NK-92 (cell line): ENCODE measurements around the gene NUAK1.

Source experiments
- DNase-seq: peaks from one replicate; lab custom pipeline; 2025; ENCODE audit not compliant: unreplicated experiment; lab: John Stamatoyannopoulos, UW

The NUAK1 gene

DNA sequence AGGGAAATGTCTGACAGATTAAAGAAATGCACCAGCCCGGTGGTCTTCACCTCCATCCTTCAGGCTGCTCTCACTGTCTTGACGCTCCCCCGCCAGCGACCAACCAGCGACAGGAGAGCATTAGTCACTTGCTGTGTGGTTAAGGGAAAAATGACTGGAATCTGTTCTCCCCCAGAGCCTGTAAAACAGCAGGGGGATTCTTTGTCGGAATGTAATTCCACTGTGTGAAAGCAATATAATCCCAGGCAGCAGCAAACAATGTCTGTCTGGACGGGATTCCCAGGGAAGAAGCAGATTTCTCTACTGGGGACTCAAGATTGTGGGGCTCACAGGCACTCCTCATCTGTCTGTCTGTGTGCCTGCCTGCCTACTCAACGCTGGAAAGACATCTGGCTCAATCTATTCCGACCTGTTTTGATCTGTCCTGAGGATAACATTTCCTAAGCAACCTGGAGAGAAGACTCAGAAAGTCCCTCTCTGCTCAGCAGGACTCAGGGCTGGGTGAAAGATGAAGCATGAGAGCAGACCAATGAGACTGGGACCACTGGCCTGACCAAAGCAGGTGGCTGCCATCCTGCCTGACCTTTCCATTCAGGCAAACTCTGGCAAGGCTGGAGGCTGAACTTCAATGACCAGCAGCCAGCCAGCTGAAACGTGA, 54.6 kb downstream of the NUAK1 start:
- no peak for DNase-seq

DNA sequence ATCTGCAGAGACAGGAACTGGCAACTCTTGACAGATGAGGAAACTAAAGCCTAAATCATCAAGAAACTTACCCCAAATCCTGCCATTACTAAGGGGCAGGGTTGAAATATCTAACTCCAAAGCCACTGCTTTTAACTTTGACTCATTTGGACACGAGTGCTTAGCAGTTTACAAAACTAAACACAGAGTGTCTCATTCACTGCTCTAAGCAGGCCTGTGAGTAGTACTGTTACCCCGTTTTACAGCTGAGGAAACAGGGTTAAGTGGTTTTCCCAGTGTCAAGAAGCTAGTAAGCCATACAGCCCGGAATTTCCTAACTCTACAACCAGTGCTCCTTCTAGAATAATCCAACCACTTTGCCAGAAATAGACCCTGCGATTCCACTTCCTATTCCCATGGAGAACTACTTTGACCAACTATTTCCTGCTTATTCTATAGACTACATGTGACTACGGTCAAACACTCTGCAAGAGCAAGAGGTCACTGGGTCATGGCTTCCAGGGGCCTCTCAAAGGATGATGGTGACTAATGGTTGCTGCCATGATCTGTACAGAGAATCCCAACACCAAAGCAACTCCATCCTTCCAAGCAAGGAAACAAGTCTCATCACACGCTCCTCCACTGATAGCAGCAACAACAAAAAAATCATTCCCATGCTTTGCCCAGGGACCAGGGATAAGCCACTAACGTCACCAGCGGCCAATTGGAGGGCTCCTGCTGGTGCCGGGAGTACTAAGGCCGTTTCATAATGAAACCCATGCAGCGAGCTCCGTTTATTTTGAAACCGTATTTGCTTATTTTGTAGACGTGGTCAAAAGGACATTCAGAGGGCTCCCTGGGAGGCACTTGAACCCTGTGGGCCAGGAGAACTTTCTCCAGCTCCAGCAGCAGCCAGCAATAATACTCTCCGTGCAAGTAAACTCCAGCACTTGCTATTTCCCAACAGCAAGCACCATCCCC, 56.3 kb downstream of the NUAK1 start:
- DNase-seq: no peak

DNA sequence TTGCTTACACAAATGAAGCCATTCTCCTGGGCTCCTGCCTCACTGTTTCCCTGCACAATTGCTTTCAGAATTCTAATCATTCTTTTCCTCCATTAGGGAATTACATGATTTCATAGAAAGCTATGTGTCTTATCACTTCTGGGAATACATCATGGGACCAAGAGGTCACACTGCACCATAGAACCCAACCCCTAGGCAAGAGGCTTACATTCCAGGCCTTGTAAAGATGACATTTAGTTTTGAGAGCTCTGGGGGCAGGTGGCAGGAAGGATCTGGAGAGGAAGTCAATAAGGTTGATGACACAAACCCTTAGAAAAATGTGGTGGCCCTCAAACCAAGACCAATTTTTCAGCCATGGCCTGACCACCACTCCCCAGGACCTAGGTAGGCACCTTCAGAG, 57.1 kb downstream of the NUAK1 start:
- DNase-seq: no peak

DNA sequence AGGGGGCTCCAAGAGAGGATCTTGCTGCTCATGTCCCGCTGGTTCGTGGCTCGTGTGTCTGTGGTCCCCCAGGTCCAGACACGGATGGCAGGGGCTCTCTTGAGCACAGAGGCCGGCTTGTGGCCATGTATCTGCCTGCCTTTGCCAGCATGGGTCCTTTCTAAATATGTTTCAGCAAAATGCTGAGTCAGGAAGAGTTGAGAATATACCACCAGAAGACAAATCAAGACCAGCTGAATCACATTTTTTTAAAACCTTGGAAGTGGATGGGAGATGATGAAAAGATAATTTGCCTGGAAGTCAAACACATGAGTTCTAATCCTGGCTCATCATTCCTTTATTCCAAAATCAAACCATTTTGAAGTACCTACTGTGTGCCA, 58.0 kb downstream of the NUAK1 start:
- no peak for DNase-seq

DNA sequence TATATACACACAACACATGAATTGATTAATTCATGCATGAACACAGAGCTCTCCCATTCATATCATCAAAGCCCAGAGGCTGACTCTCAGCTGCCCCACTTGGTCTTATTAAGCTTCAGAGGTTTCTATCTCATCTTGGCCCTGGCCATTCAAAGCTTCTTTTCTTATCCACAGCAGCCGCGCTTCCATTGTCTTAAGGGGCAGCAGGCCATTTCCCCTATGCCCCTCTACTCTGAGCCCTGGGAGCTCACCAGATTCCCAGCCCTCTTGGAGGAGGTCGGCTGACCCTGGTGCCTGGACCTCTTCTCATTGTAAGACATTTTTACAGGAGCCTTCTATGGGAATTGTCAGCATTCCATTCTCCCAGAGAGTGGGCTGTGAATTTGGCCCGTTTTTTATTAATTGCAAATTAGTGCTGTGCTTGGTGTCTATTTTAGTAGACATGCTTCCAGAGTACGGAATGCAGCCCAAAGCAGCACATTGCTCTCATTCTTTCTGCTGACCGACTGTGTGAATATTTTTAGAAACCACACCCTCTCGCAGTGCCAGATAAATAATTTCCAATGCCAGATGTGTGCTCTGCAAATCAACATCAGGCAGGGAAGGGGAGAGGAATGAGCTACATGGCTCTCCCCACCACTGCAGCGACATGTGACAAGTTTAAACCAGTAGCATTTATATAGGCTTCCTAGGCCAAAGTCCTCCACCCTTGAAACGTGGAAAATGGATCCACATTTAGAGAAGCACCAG, 58.5 kb downstream of the NUAK1 start:
- DNase-seq: no peak

DNA sequence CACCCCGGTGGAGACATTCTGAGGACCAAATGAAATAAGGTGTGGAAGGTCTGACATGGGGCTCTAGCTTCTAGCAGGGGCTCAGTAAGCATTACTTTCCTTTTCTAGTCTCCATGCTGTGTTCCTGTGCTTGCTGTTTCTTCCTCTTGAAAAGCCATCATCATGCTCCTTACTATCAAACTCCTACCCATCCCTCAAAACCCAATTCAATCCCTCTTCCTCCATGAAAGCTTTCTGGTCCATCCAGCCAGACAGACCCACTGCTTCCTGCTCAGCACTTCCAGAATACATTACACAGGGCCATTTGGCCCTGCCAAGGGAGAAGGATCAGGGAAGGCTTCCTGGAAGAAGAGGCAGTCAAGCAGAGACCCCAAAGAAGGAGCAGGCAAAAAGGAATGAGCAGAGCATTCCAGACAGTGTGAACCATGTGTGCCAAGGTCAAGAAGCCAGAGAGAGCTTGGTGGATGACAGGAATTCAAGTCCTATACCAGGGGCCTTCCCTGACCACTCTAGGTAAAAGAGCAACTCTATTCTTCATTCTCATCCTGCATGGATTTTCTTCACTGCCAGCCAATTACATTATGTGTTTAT, 59.5 kb downstream of the NUAK1 start:
- no peak for DNase-seq

DNA sequence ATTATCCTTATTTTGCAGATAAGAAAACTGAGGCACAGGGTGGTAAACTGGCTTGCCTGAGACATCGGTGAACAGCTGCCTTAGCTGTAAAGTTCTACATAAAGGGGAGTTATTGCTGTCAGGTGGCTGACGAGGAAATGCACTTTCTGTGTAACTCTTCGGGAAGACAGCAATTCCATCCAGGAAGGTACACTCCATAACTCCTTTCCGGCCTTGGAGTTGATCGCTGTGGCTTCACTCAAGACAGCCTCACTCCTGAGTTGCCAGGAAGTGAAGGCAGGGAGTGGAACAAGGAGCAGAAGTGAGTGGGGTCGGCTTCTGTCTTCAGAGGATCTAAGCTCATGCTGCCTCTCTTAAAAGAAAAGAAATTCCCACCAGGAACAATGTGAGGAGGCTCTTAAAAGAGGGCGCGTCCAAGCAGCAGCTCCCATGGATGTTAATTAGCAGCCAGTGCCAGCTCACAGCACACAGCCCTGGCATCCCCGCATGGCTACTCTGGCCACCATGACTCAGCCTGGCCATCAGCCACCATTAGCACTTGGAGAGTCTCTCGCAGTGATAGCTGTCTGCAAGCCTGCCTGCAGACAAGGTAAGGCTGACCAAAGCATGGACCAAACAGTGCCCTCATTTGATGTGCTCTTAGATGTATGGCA, 60.3 kb downstream of the NUAK1 start:
- no peak for DNase-seq

DNA sequence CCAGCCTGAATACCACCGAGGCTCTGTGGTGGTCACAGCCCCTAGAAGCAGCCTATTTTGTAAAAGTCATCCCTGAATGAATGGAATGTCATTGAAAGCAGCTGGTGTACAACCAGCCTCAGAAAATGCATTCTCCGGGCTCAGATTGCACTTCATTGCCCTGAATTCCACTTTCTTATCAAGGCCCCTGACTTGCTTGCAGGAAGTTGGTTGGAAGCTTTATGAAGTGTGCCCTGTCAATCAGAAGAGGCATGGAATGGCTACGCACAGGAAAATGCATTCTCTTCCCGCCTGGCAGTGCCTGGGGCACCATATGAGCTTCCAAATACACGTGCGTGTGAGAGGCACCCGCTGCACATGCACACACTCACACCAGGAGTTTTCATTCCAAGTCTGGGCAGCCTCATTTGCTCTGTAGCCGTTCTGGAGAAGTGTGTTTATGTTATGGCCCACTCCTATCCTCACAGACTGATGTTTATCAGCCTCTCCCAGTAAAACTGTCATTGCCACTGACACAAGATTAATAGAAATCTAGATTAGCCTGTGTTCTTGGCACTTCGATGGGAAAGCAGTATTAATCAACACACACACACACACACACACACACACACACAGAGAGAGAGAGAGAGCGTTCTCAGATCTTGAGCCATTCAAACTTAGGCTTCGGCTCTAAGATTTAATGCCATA, 63.9 kb downstream of the NUAK1 start:
- no peak for DNase-seq

DNA sequence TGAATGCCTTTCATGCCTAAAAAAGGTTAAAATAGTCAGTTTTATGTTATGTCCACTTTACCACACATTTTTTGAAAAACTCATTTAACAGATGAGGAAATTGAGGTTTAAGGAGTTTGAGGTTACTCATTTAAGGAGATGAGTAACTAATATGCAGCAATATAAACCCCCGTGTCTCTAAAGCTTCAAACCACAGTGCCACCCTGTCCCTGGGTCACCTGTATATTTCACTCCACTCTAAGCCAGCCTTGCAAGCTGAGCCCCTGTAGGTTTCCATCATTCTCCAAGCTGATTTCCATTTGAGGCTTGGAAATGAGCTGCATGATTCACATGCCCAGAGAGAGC, 64.4 kb downstream of the NUAK1 start:
- no peak for DNase-seq

DNA sequence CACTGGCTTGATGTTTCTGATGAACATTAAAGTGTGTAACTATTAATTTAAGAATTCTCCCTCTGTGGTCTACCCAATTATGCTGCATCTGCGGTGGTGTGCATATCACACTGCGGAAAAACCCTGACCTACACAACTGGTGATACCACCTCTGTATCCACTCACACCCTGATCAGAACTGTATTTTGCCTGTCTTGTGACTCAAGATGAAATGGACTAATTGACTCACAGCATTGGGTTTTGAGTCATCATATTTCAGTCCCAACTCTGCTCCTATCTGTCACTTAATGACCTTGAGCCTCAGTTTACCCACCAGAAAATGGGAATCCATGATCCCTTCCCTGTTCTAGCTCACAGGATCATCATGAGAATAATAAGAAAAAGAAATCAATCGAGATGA, 65.6 kb downstream of the NUAK1 start:
- DNase-seq: no peak

- no peak for DNase-seq
Measured at GRCh38 chr12:106072751-106073150, 66.0 kb downstream of the NUAK1 start.

DNA sequence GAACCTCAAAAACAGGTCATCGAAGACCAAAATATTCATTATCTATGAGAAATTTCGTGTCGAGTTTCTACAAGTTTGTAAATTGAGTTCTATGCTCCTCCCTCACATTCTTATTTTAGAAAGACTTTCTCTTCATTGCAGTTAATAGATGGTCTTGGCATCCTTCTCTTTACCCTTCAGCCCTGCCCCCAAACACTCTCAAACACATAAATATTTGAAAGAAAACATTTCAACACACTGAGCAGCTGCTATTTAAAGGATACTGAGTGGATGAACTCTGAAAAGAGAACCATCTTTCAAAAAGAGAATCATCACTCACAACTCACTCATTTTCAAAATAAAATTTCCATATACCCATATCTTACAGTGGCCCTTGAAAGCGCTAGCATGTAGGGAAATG, 67.1 kb downstream of the NUAK1 start:
- DNase-seq: no peak

- no peak for DNase-seq
Measured at GRCh38 chr12:106070611-106071010, 68.1 kb downstream of the NUAK1 start.

DNA sequence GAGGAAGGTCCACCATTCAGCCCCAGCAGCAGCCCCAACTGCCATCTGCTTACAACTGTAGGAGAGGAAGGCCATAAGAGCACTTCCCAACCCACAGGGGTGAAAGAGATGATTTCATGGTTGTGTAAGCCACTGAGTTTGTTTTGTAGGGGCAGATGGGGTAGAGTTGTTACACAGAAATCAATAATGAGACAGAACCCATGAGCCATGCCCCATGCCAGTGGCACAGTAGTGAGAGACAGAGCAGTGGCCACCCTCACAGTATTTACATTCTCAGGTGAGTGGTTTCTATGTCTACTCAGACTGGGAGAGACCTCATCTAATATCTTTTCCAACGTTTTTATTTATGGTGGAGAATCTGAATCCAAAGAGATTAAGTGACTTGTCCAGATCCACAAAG, 68.6 kb downstream of the NUAK1 start:
- DNase-seq: no peak

DNA sequence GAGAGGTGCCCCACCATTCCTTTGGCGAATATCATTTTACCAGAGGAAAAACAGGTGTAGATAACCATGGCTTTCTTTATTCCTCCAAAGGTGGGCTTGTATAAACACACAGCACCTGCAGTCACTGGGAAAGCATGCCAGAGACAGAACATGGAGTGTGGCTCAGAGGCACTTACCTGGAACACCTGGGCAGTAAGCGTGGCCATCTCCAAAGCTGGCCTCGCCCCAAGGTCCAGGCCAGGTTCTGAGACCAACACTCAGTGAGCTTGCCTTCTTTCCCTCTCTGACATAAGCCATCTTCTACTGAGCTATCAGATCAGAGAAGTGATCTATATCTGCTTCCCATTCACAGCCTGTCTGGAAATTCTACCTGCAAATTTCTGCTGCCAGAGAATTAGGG, 70.5 kb downstream of the NUAK1 start:
- no peak for DNase-seq

DNA sequence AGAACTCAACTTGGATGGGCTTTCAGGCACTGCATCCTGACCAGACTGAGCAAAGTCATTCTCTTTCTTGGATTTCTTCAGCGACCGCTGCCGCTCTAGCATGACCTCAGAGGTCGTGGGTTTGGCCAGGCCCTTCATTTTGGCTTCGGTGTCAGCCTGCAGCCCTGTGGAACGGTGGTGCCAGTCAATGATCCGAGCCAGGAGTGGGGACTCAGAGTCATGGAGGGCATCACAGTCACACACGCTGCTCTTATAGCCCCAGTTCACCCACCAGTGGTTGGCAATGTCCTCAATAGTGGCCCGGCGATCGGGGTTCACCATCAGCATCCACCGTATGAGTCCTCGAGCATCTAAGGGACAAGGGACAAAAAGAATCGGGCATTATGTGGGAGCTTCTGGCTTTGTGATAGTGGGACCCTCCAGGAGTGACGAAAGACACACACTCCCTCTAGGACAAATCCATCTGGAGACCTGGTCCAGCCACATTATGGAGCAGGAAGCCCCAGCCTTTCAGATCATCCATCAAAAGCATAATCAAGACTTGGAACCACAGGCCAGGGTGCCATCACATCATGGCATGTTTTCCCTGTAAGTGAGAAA, 71.0 kb downstream of the NUAK1 start:
- DNase-seq: no peak

GRCh38 chr12:106066726-106067325, 71.9 kb downstream of the NUAK1 start:
- DNase-seq: no peak

- no peak for DNase-seq
Measured at GRCh38 chr12:106066051-106066705, 72.6 kb downstream of the NUAK1 start.

- DNase-seq: no peak
Measured at GRCh38 chr12:106065506-106065905, 73.2 kb downstream of the NUAK1 start.
